Activated CD8-positive, alpha-beta memory T cell treated with anti-CD3 and anti-CD28 coated beads for 1 hour (primary cell): ENCODE measurements around the gene ITCH.
A peak's percentile ranks its signal among the peaks of the same experiment; 100 is the strongest.

Experiments
- DNase-seq, 2 donors: peaks; one replicate each; pipeline ENCODE4 v3.0.0-alpha.2; 2020; ENCODE audit warnings: low read depth in 1 of 2; ENCODE audit errors: extremely low read depth in 1 of 2

ITCH gene

DNA sequence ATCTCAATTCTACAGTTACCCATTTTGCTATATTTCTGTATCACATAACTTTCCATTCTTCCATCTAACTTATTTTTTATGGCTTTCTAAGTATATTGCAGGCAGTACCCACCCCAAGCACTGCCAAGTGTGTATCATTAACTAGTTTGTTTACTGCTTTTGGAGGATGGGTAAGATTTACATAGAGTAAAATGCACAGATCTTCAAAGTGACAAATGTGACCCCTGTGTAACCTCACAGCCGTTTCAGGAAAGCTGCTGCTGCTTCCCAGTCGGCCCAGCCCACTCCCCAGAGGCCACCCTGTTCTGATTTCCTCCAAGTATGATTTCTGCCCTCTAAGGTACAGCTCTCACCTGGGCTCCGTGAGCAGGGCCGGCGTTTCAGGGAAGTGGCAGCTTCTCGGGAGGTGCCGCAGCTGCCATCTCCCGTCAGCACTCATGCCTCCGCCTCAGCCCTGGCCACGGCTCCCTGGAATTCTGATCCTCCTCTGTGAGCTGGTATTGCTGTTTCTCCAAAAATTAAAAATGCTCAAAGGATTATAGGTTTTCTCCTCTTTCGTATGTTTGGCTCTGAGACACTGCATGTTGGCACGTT is 180.5 kb downstream of the ITCH start:
- DNase-seq, result no peak

DNA sequence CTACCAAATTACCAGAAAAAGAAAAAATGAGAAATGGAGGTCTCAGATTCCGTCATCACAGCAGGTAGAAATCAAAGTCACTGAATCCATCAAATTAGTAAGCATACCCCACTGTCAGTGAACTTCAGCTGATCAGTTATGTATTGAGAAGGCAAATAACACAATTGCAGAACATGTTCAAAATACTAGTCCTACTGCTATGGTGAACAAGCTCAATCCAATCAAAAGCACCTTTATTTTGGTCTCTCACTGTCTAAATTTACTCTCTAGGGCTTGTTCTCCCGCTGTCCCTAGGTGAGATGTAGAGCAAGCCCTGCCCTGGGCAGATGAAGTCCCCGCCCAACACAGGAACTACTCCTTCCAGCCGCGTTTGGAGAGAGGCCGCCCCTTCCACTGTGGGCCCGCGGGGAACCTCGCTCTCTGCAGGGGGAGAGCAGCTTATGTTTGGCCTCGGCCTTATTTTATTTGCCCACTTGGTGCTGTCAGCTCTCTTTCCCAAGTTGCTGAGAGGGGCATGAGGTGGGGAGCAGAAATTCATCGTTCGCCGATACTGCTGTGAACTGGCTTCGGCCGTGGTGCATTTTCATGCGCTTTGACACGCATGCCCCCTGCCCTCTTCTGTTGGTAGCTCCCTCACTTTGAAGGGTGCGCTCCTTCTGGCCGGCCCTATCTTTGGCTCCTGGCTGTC is 181.2 kb downstream of the ITCH start:
- no peak for DNase-seq

- DNase-seq, result no peak
Measured at GRCh38 chr20:34546751-34547181, 183.7 kb downstream of the ITCH start.

DNA sequence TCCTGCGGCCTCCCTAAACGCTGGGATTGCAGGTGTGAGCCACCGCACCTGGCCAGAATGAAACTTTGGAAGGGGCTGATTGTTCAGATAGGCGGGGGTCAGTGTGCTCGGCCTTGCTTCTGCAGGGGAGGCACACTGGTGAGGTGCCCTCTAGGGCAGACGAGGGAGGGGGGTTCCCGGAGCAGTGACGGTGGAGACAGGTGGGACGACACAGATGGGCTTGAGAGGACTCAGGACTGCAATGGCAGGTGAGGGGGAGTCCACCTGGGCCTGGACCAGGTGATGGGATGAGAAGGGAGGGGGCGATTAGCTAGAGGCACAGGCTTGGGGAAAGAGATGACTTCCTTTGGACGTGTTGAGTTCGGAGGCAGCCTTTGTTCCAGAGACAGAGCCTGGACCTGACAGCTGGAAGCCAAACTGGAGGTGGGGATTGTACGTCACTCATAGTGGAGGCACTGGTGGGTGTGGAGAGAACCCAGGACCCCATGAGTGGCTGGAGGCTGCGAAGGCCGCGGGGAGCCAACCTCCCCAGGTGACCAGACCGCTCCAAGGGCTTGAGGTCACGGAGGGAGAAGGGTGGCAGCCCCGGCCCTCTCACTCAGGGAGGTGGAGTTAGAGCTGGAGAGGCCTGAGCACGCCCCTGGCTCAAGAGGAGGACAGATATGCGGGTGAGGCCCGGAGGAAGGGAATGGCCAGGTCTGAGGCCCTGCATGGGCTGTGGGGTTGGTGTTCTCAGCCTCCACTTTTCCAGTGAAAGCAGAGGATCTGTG is 185.0 kb downstream of the ITCH start:
- no peak for DNase-seq

DNA sequence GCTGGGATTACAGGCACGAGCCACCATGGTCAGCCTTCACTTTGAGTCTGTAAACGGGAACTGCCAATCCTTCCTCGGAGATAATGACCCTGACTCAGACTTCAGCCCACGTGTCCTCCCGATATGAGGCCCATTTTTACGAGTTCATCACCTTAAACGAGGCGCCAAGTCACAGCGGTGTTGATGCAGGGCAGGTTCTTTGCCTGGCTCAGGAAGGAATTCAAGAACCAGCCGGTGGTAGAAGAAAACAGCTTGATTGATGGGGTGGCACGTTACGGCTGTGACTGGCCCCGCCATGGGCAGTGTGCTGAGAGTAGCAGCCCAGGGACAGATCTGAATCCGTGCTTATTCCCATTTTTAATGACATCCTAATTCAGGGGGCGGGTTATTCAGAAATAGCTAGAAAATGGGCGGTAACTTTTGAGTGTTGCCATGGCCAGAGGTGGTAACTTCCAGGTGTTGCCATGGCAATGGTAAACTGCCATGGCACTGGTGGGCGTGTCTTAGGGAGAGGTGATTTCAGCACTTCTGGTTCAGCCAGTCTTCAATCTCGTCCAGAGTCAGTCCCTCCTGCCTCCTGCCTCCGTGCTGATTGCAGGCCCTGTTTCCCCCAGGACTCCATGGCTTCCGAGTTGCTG is 186.3 kb downstream of the ITCH start:
- DNase-seq, result no peak

DNA sequence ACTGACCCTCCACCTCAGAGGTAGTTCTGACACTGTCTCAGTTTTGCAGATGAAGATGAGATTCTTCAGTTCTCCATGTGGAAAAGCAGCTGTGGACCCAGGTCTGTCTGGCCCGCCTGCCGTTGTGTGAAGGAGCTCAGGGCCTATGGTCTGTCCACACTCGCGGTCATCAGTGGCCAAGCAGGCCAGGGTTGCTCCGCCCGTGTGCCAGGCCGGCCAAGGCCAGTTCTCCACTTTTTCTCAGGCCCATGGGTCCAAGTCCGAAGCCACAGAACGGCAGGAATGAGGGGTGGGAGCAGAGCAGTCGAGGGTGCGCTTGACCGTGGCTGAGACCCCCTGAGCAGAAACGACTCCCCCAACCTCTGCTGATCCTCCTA is 186.8 kb downstream of the ITCH start:
- no peak for DNase-seq

GRCh38 chr20:34552569-34552968 is 189.5 kb downstream of the ITCH start:
- DNase-seq, result no peak

GRCh38 chr20:34553366-34553867 is 190.3 kb downstream of the ITCH start:
- DNase-seq, result no peak

DNA sequence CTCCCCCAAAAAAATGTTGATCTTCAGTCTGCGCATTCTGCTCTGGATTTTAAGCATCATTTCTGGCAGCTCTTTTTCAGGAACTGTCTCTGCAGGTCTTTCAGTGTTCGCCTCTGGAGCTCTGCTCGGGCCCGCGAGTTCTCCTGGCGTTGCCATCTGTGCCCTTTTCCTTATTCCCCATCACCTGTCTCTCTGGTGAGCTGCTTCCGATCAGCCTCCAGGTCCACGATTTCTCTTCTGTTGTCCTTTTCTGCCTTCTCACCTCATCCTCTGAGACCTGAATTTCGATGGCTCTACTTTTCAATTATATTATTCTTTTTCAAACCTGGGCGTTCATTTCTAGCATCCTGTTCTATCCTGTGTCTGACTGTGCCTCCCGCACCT is 194.9 kb downstream of the ITCH start:
- no peak for DNase-seq

DNA sequence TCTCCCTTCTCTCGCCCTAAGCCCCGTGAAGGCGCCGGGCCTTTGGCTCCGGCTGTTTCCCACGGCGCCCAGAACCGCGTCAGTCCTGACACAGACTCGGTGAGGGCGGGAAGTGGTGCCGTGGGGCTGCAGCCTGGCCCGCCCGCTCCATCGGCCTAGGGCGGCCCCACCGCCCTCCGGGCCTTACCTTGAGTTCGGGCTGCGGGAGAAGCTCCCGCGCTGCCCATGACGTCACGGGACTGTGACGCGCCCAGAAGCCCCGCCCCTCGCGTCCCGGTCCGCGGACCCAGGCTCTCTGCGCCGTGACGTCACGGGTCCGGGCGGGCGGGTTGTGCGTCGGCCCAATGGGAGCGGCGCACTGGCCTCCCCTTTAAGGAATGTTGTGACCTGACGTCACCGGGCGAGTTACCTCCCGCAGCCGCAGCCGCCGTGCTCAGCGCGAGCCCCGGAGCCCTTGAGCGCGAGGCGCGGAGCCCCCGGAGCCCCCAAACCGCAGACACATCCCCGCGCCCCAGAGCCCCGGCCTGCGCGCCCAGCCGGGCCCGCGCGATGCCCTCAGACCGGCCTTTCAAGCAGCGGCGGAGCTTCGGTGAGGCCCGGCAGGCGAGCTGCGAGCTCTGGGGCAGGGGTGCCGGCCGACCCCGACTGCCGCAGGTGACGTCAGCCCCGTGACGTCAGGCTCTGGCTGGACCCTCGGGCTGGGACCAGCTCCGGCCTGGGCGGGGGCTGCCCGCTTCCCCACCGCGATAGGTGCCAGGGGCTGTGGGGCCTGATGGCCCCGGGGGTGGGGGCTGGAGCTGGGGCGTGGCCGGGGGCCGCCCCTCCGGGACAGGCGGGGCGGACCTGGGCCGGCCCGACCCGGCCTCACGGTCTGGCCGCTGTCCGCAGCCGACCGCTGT is 195.5 kb downstream of the ITCH start, which contains the start of gene MAP1LC3A:
MAP1LC3A (plus strand) TSS at position 399 of the 899 bp plus-strand sequence; CDS start at position 550, 151 bp downstream.
- DNase-seq, result peak; percentile 91 to 92

DNA sequence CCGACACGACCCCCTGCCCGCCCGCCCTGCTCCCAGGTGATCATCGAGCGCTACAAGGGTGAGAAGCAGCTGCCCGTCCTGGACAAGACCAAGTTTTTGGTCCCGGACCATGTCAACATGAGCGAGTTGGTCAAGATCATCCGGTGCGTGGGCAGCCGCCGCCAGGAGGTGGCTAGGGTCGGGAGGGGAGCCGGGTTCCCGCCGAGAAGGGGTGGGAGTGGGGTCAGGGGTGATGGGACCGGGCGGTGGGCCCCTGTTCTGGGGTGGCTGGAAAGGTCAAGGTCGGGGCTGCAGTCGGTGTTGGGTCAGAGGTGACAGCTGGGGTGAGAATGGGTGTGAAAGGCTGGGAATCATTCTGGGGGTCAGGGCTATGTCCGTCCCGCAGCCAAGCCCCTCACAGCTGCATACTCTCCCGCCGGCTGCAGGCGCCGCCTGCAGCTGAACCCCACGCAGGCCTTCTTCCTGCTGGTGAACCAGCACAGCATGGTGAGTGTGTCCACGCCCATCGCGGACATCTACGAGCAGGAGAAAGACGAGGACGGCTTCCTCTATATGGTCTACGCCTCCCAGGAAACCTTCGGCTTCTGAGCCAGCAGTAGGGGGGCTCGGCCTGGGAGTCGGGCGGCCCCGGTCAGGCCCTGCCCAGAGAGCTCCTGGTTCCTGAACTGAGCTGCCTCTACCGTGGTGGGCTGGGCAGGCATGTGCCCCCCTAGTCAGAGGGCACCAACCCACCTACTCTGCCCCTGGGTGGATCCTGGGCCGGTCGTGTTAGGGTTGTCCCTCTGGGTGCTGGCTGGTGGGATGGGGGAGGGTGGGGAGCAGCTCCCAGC is 196.5 kb downstream of the ITCH start:
- no peak for DNase-seq

DNA sequence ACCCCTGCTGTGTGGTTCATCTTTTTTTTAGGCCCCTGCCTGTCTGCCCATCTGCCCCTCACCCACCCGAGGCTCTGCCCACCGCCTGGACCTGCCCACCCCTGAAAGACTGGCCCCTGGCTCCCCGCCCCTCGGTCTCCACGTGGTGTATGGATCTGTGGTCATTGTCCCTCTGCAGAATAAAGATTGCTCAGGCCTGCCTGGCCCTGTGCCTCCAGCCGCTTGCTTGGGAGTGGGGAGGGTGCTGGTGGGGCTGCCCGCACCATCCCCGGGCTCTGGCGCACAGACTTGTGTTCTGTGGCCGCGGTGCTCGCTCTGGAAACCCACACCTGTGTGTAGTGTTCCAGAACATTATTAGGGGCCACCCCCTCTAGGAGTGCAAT is 197.1 kb downstream of the ITCH start:
- no peak for DNase-seq

DNA sequence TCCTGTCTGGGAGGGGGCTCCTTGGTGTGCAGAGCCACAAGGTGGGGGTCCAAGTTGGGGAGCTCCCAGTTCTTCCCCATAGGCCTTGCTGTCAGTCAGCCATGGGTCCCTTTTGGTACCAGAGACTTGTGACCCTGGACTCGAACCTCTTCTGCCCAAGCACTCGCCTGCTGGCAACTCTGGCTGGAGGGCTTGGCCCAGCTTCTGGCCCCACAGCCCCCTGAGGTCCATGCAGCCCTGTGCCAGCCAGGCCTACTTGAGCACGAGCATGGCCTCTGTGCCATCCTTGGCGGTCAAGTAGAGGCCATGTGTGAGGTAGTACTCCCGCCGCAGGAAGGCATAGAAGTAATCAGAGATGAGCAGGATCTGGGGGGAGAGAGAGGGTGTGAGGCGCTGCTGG is 197.5 kb downstream of the ITCH start:
- DNase-seq, result no peak
